ENCODE data around the gene IL1RL2. TPM values are rescaled to one million over a fixed set of nuclear protein-coding genes. Genes with fewer than 3 reads are reported as not detected.

Gene IL1RL2
- total and polyA plus RNA-seq, 4 donors, result 0.98 to 2.0 (median 1.3) TPM

DNA sequence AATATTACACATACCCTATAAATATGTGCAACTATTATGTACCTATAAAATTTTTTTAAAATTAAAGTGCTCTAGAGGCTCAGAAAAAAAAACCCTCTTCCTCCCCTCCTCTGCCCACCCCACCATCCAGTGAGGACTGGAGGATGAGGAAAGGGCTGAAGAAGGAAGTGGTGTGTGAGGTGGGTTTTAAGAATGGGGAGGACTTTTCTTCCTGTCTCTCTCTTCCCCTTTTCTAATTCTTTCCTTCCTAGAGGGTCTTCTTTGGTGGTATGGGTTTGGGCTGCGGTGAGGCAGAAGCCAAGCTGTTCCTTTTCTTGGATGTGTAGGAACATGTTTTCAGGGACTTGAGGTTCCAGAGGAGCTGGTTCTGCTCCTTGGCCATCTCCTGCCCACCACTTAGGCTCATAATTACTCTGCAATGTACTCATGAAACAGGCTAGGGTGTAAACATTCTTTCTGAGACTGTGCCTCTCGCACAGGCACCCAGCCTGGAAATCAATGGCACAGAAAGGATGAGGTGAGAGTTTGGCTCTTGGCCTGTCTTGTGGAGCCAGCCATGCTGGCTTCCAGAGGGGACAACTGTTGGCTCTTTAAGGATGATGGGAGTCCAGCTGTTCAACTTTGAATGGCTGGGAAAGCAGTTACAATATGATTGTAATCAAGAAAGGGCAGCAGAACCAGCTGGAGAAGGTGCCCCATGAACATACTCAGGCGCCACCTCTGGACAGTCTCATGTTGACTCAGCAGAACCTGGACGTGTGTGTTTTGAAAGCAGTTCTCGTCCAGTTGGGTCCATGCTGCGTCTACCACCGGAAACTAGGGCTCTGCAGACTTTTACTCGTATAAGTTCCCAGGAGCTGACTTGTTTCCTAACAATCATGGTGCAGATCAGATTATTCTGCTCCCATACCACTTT, 38.3 kb downstream of the IL1RL2 start:
- DNase-seq (ENCODE audit: low spot score), result no peak
- Histone ChIP-seq H3K9ac (ENCODE audit: low read depth in 1 of 2, low read length in 2 of 2) (no peak overlapping the region), H3K27ac (ENCODE audit: low read depth in 1 of 2, low read length in 2 of 2) (no peak overlapping the region), H3K4me1 (ENCODE audit: control insufficient read depth in 4 of 4, insufficient read depth in 4 of 4, low read length in 3 of 4) (peaks cover 0 to 3% (median 0%) of the 10 kb centered on the region in 4 donors), H3K36me3 (ENCODE audit: control insufficient read depth in 4 of 4, insufficient read depth in 3 of 4, low read depth in 1 of 4, low read length in 3 of 4) (peaks cover 0 to 3% (median 0%) of the 10 kb centered on the region in 4 donors), H3K9me3 (ENCODE audit: control insufficient read depth in 4 of 4, low read length in 3 of 4) (no peaks in the 10 kb centered on the region), H3K27me3 (ENCODE audit: control insufficient read depth in 4 of 4, insufficient read depth in 4 of 4, low read length in 3 of 4) (no peaks in the 10 kb centered on the region), H3K4me3 (ENCODE audit: low read depth in 1 of 3, low read length in 3 of 3) (no peak overlapping the region)
- 81% methylated on average over 8 of the region's 8 CpGs for WGBS
- TF ChIP-seq TAF1 (conservative IDR thresholded peaks at IDR 0.05) (no peak), GABPA (IDR thresholded peaks at IDR 0.05 in 1 of 2, conservative IDR thresholded peaks at IDR 0.05 in 1 of 2) (no peak)
- TF ChIP-seq, protein P1, sequence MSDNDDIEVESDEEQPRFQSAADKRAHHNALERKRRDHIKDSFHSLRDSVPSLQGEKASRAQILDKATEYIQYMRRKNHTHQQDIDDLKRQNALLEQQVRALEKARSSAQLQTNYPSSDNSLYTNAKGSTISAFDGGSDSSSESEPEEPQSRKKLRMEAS (IDR thresholded peaks at IDR 0.05), result no peak
- TF ChIP-seq, protein P2, sequence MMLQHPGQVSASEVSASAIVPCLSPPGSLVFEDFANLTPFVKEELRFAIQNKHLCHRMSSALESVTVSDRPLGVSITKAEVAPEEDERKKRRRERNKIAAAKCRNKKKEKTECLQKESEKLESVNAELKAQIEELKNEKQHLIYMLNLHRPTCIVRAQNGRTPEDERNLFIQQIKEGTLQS (IDR thresholded peaks at IDR 0.05), result no peak
- TF ChIP-seq, protein P3, sequence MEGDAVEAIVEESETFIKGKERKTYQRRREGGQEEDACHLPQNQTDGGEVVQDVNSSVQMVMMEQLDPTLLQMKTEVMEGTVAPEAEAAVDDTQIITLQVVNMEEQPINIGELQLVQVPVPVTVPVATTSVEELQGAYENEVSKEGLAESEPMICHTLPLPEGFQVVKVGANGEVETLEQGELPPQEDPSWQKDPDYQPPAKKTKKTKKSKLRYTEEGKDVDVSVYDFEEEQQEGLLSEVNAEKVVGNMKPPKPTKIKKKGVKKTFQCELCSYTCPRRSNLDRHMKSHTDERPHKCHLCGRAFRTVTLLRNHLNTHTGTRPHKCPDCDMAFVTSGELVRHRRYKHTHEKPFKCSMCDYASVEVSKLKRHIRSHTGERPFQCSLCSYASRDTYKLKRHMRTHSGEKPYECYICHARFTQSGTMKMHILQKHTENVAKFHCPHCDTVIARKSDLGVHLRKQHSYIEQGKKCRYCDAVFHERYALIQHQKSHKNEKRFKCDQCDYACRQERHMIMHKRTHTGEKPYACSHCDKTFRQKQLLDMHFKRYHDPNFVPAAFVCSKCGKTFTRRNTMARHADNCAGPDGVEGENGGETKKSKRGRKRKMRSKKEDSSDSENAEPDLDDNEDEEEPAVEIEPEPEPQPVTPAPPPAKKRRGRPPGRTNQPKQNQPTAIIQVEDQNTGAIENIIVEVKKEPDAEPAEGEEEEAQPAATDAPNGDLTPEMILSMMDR (IDR thresholded peaks at IDR 0.05; ENCODE audit: low read depth, low read length, missing input control), result no peak

DNA sequence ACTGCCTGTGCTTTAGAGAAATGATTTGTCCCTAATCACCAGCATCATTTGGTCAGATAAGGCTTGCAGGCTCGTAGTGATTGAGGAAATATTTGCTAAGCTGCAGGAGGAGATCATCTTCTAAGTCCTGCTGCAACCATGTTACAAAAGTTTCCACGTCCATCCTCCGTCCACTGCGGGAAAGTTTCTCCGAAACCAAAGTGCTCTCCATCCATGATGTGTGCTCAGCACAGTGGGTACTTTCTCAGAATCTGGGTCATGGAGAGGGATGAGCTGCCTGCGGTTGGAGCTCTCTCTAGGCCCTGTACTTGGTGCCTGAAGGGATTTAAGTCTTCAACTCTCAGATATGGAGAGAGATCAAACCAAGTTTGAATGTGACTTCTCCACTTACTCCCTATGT, 39.3 kb downstream of the IL1RL2 start:
- DNase-seq (ENCODE audit: low spot score), result no peak
- H3K4me1 ChIP-seq (ENCODE audit: control insufficient read depth in 4 of 4, insufficient read depth in 4 of 4, low read length in 3 of 4), result peaks cover 0 to 3% (median 0%) of the 10 kb centered on the region in 4 donors
- H3K9ac ChIP-seq (ENCODE audit: low read depth in 1 of 2, low read length in 2 of 2), result peak overlapping the region in 1 of 2 donors; percentile 88
- H3K9me3 ChIP-seq (ENCODE audit: control insufficient read depth in 4 of 4, low read length in 3 of 4), result no peaks in the 10 kb centered on the region
- no peaks in the 10 kb centered on the region for H3K27me3 ChIP-seq (ENCODE audit: control insufficient read depth in 4 of 4, insufficient read depth in 4 of 4, low read length in 3 of 4)
- peak overlapping the region; percentile 75 to 85 for H3K27ac ChIP-seq (ENCODE audit: low read depth in 1 of 2, low read length in 2 of 2)
- TF ChIP-seq FOXA2 (IDR thresholded peaks at IDR 0.05), result no peak
- no peak for TF ChIP-seq GABPA (IDR thresholded peaks at IDR 0.05 in 1 of 2, conservative IDR thresholded peaks at IDR 0.05 in 1 of 2)
- TF ChIP-seq EGR1 (IDR thresholded peaks at IDR 0.05; ENCODE audit: low read depth in 2 of 2), result no peak
- no peaks in the 10 kb centered on the region for H3K36me3 ChIP-seq (ENCODE audit: control insufficient read depth in 4 of 4, insufficient read depth in 3 of 4, low read depth in 1 of 4, low read length in 3 of 4)
- 95% methylated on average over 6 of the region's 6 CpGs for WGBS
- no peak overlapping the region for H3K4me3 ChIP-seq (ENCODE audit: low read depth in 1 of 3, low read length in 3 of 3)

DNA sequence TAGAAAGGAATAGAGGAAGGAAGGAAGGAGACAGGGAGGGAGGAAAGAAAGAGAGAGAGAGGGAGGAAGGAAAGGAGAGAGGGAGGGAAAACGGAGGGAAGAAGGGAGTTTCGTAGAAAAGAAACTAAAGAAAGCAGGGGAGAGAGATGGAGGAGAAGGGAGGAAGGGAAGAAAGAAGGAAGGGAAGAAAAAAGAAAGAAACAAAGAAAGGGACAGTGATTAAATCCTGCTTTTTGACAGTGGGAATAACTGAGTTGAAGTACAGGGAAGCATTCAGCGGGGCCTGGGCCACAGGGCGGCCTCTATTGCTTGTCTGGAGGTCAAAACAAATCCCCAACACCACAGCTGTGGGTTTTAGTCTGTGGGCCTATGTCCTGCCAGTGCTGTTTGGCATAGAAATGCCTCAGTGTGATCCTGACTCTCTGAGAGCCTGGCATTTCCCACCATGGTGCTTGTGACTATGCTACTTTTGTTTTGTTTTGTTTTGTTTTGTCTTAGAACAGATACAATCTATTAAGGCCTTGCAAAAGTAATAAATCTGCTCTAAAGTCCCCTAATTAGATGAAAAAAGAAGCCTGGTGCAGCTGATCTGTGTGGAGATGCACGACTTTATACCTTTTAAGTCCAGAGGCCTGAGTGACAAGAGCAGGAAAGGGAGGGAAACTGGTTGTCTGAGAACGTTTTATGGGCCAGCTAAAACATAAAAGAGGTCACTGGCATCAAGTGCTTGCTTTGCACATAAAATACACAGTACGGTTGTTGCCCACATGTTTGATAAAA, 40.0 kb downstream of the IL1RL2 start:
- H3K27me3 ChIP-seq (ENCODE audit: control insufficient read depth in 4 of 4, insufficient read depth in 4 of 4, low read length in 3 of 4), result no peaks in the 10 kb centered on the region
- DNase-seq (ENCODE audit: low spot score), result no peak
- 64% methylated on average over 7 of the region's 7 CpGs for WGBS
- H3K4me3 ChIP-seq (ENCODE audit: low read depth in 1 of 3, low read length in 3 of 3), result no peak overlapping the region
- peak overlapping the region in 1 of 2 donors; percentile 88 for H3K9ac ChIP-seq (ENCODE audit: low read depth in 1 of 2, low read length in 2 of 2)
- H3K36me3 ChIP-seq (ENCODE audit: control insufficient read depth in 4 of 4, insufficient read depth in 3 of 4, low read depth in 1 of 4, low read length in 3 of 4), result no peaks in the 10 kb centered on the region
- peak overlapping the region; percentile 75 to 85 for H3K27ac ChIP-seq (ENCODE audit: low read depth in 1 of 2, low read length in 2 of 2)
- H3K9me3 ChIP-seq (ENCODE audit: control insufficient read depth in 4 of 4, low read length in 3 of 4), result no peaks in the 10 kb centered on the region
- no peak for TF ChIP-seq RXRA (IDR thresholded peaks at IDR 0.05)
- TF ChIP-seq TAF1 (conservative IDR thresholded peaks at IDR 0.05), result no peak
- TF ChIP-seq, protein P2 (IDR thresholded peaks at IDR 0.05), result no peak
- H3K4me1 ChIP-seq (ENCODE audit: control insufficient read depth in 4 of 4, insufficient read depth in 4 of 4, low read length in 3 of 4), result peaks cover 0 to 3% (median 0%) of the 10 kb centered on the region in 4 donors
